Muscle of leg (tissue), 11 donors: ENCODE data around the gene GRN. TPM values are rescaled to one million over a fixed set of nuclear protein-coding genes. Genes with fewer than 3 reads are reported as not detected.
A peak's percentile ranks its signal among the peaks of the same experiment; 100 is the strongest.
"Not testable (repeated sequence)": the region's sequence is repeated elsewhere in the genome, so short reads cannot be mapped to it uniquely, and the experiment has no call there.

Experiments
- DNase-seq: peaks from one replicate; pipeline ENCODE4 v3.0.0; 2013
- H3K27ac ChIP-seq: one replicate; pipeline ENCODE4 v1.5.1; 2013; ENCODE audit warnings: mild to moderate bottlenecking, low read length, control low read depth
- H3K27me3 ChIP-seq: one replicate; pipeline ENCODE4 v1.6.1; 2013; ENCODE audit warnings: low read length; ENCODE audit not compliant: control insufficient read depth, insufficient read depth
- H3K36me3 ChIP-seq: one replicate; pipeline ENCODE4 v1.6.1; 2013; ENCODE audit warnings: low read length; ENCODE audit not compliant: control insufficient read depth, insufficient read depth
- H3K4me1 ChIP-seq: one replicate; pipeline ENCODE4 v1.6.1; 2013; ENCODE audit warnings: low read length; ENCODE audit not compliant: control insufficient read depth, insufficient read depth
- H3K4me3 ChIP-seq: one replicate; pipeline ENCODE4 v1.5.1; 2013; ENCODE audit warnings: low read length, control low read depth
- H3K9me3 ChIP-seq: replicated peaks from 2 replicates; pipeline ENCODE4 v1.6.1; 2013; ENCODE audit warnings: low read depth, low read length; ENCODE audit not compliant: control insufficient read depth
- WGBS: methylation state at CpG from one replicate; pipeline ENCODE4 v1.1.5; 2013; ENCODE audit warnings: missing lambda C conversion rate; ENCODE audit not compliant: insufficient coverage; 5-methylcytosine and 5-hydroxymethylcytosine counted together
- polyA plus RNA-seq, 8 donors: library from polyadenylated mRNA; unstranded; fragments of 120-200 nt; gene quantifications; one replicate each; pipeline versions ENCODE4 v1.2.1 to v1.2.3, GENCODE V29; 2013; ENCODE audit warnings: inconsistent platforms in 1 of 8, low replicate concordance in 1 of 8; ENCODE audit not compliant: insufficient read length in 8 of 8, insufficient read depth in 1 of 8
- total RNA-seq: library from RNA; stranded (reverse); fragments of 120-200 nt; gene quantifications from one replicate; pipeline ENCODE4 v1.2.4, GENCODE V29; 2013

Gene GRN
- total and polyA plus RNA-seq, 9 donors, result 91.2 to 247 (median 217) TPM

DNA sequence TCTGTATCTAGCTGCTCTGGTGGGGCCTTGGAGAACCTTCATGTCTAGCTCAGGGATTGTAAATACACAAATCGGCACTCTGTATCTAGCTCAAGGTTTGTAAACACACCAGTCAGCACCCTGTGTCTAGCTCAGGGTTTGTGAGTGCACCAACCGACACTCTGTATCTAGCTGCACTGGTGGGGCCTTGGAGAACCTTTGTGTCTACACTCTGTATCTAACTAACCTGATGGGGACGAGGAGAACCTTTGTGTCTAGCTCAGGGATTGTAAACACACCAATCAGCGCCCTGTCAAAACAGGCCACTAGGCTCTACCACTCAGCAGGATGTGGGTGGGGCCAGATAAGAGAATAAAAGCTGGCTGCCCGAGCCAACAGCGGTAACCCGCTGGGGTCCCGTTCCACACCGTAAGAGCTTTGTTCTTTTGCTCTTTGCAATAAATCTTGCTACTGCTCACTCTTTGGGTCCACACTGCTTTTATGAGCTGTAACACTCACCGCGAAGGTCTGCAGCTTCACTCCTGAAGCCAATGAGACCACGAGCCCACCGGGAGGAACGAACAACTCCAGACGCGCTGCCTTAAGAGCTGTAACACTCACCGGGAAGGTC is 24.4 kb downstream of the GRN start:
- not testable (repeated sequence) for H3K9me3 ChIP-seq, H3K4me3 ChIP-seq, H3K4me1 ChIP-seq, DNase-seq, H3K36me3 ChIP-seq, H3K27ac ChIP-seq
- H3K27me3 ChIP-seq, result peaks cover 40% of the 10 kb centered on the region
- WGBS, result 56% methylated on average over 3 of the region's 17 CpGs

DNA sequence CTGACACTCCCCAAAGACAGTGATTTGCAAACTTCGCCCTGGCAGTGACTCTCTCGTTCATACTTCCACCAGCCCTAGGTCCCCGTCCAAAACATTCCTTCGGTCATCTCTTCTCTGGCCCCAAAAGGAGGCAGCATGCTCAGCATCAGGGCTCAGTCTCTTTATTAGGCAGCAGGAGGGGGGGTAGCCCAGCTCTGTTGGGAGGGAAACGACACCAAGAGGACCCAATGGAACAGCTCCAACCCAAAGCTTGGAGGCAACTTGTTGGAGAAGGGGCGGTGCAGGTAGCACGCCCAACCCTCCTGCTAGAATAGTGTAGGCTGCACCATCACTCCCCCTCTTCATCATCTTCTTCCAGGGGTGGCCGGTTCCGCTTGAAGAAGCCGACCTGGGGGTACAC is 26.9 kb downstream of the GRN start:
- no peak overlapping the region for H3K27ac ChIP-seq
- DNase-seq, result no peak
- H3K27me3 ChIP-seq, result peaks cover 33% of the 10 kb centered on the region
- WGBS, result 67% methylated on average over 7 of the region's 10 CpGs
- no peak overlapping the region for H3K4me3 ChIP-seq
- peaks cover 15% of the 10 kb centered on the region for H3K4me1 ChIP-seq
- no peaks in the 10 kb centered on the region for H3K36me3 ChIP-seq
- no peaks in the 10 kb centered on the region for H3K9me3 ChIP-seq

DNA sequence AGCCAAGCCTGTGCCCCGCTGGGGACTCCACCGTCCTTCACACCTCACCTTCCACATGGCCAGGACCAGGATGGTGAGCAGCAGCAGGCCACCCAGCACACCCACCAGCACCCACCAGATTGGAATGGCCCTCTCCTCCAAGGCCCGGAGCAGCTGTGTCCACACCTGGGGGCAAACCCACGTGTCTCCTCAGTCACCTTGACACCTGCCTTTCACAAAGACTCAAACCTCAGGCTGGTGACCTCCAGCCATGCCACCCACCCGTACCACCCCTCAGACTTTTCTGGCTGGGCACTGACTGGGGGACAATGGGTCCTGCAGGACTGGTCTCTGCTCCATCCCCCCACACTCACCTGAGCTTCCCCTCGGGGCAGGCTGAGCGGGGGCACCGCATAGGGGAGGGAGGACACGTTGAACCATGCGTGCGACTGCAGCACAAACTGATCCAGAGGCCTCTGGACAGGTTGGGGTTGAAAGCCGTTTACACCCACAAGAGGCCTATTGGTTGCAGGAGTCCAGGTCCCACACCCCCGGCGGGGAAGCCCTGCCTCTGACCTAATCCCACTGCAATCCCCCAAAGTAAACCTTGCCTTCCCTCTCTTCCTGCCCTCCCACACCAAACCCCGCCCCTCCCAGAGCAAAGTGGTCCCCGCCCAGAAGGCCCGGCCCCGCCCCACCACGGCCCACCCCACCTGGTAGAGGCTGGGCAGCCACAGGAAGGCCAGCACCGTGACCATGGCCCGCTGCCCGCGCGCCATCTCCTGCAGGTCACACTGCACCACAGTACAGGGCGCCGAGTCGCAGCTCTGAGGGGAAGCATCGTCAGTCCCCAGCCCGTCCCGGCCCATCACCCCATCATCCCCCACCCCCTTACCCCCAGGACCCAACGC is 29.4 kb downstream of the GRN start:
- Histone ChIP-seq H3K4me1 (peaks cover 15% of the 10 kb centered on the region), H3K9me3 (no peaks in the 10 kb centered on the region), H3K27ac (no peak overlapping the region), H3K27me3 (peaks cover 26% of the 10 kb centered on the region), H3K4me3 (no peak overlapping the region), H3K36me3 (no peaks in the 10 kb centered on the region)
- DNase-seq, result no peak
- WGBS, result 22% methylated on average over 24 of the region's 31 CpGs

DNA sequence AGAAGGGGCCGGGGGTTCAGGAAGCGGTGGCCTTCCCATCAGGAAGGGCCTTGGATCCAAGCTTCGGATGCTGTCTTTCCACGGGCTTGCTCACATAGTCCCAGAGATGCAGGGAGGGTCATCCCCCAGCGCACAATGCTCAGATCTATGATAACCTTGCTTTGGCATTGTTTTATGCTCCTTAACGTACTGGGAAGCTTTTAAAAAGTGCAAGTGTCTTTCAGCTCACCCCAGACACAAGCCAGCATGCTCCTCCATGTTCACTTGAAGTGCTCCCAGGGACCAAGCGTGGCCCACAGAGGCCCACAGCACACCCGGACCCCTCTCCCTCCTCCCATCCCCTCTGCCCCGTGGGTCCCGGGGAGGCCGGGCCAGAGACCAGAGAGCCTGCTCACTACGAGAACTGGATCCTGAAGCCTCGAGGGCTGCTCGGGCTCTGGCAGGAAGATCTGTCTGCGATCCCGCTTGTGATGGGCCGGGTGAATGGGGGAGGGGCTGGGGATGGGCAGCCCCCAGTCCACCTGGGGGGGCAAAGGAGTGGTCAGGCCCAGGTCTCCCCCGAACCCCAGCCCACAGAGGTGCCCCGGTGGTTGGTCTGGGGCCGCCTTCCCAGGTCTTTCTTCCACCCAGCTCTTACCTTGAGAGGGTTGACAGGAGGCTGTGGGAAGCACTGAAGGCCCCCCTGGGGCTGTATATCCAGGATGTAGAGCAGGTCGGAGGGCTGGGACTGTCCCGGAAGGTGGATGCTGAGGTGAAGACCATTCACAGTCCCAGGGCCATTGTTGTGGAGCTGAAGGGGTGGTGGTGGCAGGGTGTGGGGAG is 30.3 kb downstream of the GRN start:
- Histone ChIP-seq H3K27ac (no peak overlapping the region), H3K4me3 (no peak overlapping the region), H3K9me3 (no peaks in the 10 kb centered on the region), H3K4me1 (peaks cover 15% of the 10 kb centered on the region), H3K36me3 (no peaks in the 10 kb centered on the region), H3K27me3 (peaks cover 26% of the 10 kb centered on the region)
- no peak for DNase-seq
- WGBS, result 9% methylated on average over 14 of the region's 22 CpGs

DNA sequence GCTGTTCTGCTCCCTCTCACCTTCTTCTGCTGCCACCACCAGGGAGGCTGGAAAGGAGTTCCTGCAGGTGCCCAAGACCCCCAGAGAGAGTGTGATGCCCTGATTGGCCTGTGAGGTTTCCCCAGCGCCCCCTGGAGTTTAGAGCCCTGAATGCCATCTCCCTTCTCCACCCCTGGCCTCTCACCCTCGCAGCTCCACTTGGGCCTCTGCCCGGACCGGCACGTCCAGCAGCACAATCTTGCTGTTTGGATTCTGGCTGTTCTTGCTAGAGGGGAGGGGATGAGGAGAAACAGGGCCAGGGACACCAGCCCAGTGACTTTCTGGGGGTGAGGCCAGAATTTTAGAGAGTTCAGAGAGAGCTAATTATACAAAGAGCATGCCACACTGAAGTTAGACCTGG is 31.0 kb downstream of the GRN start:
- no peak overlapping the region for H3K27ac ChIP-seq

DNA sequence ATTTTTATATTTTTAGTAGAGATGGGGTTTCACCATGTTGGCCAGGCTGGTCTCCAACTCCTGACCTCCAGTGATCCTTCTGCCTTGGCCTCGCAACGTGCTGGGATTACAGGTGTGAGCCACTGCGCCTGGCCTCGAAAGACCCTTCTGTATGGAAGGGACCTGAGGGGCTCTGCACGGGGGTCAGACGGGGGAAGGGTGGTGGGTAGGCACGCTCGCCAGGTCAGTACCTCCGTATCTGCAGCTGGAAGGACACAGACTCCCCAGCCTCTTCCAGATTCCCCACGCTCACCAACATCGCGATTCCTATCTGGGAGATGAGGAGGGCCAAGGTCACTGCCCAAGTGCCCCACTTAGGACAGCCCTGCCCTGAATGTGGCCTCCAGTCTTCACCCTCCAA is 31.7 kb downstream of the GRN start:
- no peak for DNase-seq
- no peak overlapping the region for H3K4me3 ChIP-seq
- peaks cover 15% of the 10 kb centered on the region for H3K4me1 ChIP-seq
- H3K27me3 ChIP-seq, result peaks cover 20% of the 10 kb centered on the region
- no peaks in the 10 kb centered on the region for H3K36me3 ChIP-seq
- H3K9me3 ChIP-seq, result no peaks in the 10 kb centered on the region
- H3K27ac ChIP-seq, result no peak overlapping the region
- WGBS, result 85% methylated on average over 8 of the region's 12 CpGs

More for the DNA sequence above, 31.0 kb downstream of the GRN start:
- Histone ChIP-seq H3K4me1 (peaks cover 15% of the 10 kb centered on the region), H3K4me3 (no peak overlapping the region), H3K36me3 (no peaks in the 10 kb centered on the region), H3K27me3 (peaks cover 23% of the 10 kb centered on the region), H3K9me3 (no peaks in the 10 kb centered on the region)
- WGBS, result 0% methylated on average over 1 of the region's 5 CpGs
- peak; percentile 62 for DNase-seq

DNA sequence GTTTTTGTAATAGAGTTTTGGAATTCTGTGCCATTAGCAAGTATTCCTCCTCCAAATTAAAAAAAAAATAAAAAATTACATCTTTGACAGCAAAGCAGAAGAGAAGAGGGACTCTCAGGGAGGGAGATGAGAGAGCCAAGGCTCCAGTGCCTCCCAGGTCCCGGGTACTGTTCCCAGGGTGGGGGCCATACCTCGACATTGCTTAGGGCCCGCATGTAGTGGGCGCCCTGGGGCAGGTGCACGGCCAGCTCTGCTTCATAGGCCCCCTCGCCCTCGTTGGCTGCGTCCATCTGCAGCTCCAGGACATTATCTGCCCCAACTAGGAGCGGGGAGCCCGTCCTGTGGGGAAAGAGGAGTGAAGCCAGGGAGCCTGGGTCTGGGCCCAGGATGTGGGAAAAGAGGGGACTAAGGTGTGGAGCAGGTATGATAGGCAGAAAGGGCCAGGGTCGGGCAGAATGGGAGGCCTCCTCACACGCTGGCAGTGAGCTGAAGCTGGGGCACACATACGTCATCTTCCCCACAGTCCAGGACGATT is 33.1 kb downstream of the GRN start:
- Histone ChIP-seq H3K36me3 (no peaks in the 10 kb centered on the region), H3K27me3 (peaks cover 25% of the 10 kb centered on the region), H3K4me3 (no peak overlapping the region), H3K9me3 (no peaks in the 10 kb centered on the region), H3K27ac (no peak overlapping the region), H3K4me1 (peaks cover 15% of the 10 kb centered on the region)
- WGBS, result 76% methylated on average over 13 of the region's 14 CpGs
- no peak for DNase-seq

DNA sequence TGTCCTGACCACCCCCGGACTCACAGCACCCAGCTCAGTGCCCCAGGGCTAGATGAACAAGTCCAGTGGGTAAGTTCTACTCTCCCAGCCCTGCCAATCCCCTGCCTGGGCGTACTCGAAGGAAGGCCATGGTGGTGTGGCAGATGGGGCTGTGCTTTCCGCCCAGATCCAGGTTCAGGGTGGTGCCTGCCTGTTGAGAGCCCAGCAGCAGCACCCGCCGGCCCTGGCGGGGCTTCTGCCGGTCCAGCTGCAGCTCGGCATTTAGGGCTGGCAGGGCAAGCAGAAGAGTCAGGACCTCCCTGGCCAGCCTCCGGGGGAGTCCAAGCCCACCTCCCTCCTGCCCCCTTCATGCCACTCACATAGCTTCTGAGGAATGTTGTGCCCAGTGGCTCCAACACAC is 34.8 kb downstream of the GRN start:
- 88% methylated on average over 9 of the region's 10 CpGs for WGBS
- no peak overlapping the region for H3K4me3 ChIP-seq
- no peak overlapping the region for H3K27ac ChIP-seq

DNA sequence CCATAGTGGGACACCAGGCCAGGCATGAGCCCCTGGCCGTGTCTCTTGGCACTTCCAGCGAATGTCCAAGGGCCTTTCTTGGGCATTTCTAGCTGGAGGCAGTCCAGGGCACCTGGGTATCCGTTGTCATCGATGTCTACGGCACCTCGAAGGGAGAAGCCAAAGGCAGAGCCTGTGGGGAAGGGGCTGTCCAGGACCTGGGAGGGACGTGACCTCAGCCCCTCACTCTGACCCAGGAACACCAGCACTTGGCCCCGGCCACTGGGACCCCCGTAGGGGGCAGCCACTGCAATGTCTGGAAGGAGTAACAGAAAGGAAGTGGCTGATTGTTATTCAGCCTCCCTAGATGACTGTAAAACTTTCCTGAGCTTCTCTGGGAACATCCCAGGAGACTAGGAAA is 35.7 kb downstream of the GRN start:
- H3K27me3 ChIP-seq, result peaks cover 43% of the 10 kb centered on the region
- no peak overlapping the region for H3K27ac ChIP-seq
- H3K4me1 ChIP-seq, result peaks cover 21% of the 10 kb centered on the region
- 74% methylated on average over 8 of the region's 9 CpGs for WGBS
- DNase-seq, result no peak
- no peak overlapping the region for H3K4me3 ChIP-seq
- no peaks in the 10 kb centered on the region for H3K9me3 ChIP-seq
- H3K36me3 ChIP-seq, result no peaks in the 10 kb centered on the region

More for the DNA sequence above, 34.8 kb downstream of the GRN start:
- Histone ChIP-seq H3K4me1 (peaks cover 22% of the 10 kb centered on the region), H3K9me3 (no peaks in the 10 kb centered on the region), H3K36me3 (no peaks in the 10 kb centered on the region), H3K27me3 (peaks cover 39% of the 10 kb centered on the region)
- no peak for DNase-seq
